Parathyroid adenoma (tissue), 2 donors: ENCODE results near the gene KRTAP10-12.
"Not testable (repeated sequence)": the region's sequence is repeated elsewhere in the genome, so short reads cannot be mapped to it uniquely, and the experiment has no call there.

ENCODE experiments used
- H2AFZ ChIP-seq: fragments of 300-600 bp; sonication (generic); one replicate; pipeline ENCODE4 v1.7.0; 2017; ENCODE audit warnings: antibody characterized with exemption, mild to moderate bottlenecking
- H3K27ac ChIP-seq: fragments of 300-600 bp; sonication (generic); one replicate; pipeline ENCODE4 v1.7.0; 2017
- H3K27me3 ChIP-seq: fragments of 300-600 bp; sonication (generic); one replicate; pipeline ENCODE4 v1.7.0; 2017; ENCODE audit warnings: low read length; ENCODE audit not compliant: control insufficient read depth, insufficient read depth
- H3K36me3 ChIP-seq: fragments of 300-600 bp; sonication (generic); one replicate; pipeline ENCODE4 v1.7.0; 2017; ENCODE audit warnings: low read length; ENCODE audit not compliant: control insufficient read depth, insufficient read depth
- H3K4me1 ChIP-seq: fragments of 300-600 bp; sonication (generic); one replicate; pipeline ENCODE4 v1.7.0; 2017; ENCODE audit warnings: control low read depth
- H3K4me2 ChIP-seq: fragments of 300-600 bp; sonication (generic); one replicate; pipeline ENCODE4 v1.7.0; 2017; ENCODE audit warnings: low read length
- H3K4me3 ChIP-seq: fragments of 300-600 bp; sonication (generic); one replicate; pipeline ENCODE4 v1.7.0; 2017; ENCODE audit warnings: low read depth, low read length
- H3K79me2 ChIP-seq: fragments of 300-600 bp; sonication (generic); one replicate; pipeline ENCODE4 v1.7.0; 2017; ENCODE audit warnings: control low read depth
- H3K9ac ChIP-seq: fragments of 300-600 bp; sonication (generic); one replicate; pipeline ENCODE4 v1.7.0; 2017; ENCODE audit warnings: mild to moderate bottlenecking
- H3K9me3 ChIP-seq: fragments of 300-600 bp; sonication (generic); one replicate; pipeline ENCODE4 v1.7.0; 2017; ENCODE audit warnings: low read length; ENCODE audit not compliant: control insufficient read depth
- CTCF ChIP-seq: fragments of 300-600 bp; sonication (generic); IDR thresholded peaks from one replicate; pipeline ENCODE4 v1.7.0; 2017; ENCODE audit warnings: antibody characterized with exemption, mild to moderate bottlenecking
- donor health status: primary hyperparathyroidism.

KRTAP10-12 gene

GRCh38 chr21:44682580-44683151 is 14.3 kb upstream of the KRTAP10-12 start:
- H3K79me2 ChIP-seq = no peaks in the 10 kb centered on the region
- TF ChIP-seq CTCF = no peak
- H3K4me3 ChIP-seq = no peak overlapping the region
- no peaks in the 10 kb centered on the region for H3K4me1 ChIP-seq
- H3K27me3 ChIP-seq = no peaks in the 10 kb centered on the region
- no peak overlapping the region for H3K27ac ChIP-seq
- no peaks in the 10 kb centered on the region for H3K36me3 ChIP-seq
- no peak overlapping the region for H3K9ac ChIP-seq
- H3K4me2 ChIP-seq = no peak overlapping the region
- no peak overlapping the region for H2AFZ ChIP-seq
- H3K9me3 ChIP-seq = no peaks in the 10 kb centered on the region

GRCh38 chr21:44684077-44684476 is 12.9 kb upstream of the KRTAP10-12 start:
- no peaks in the 10 kb centered on the region for H3K27me3 ChIP-seq
- H2AFZ ChIP-seq = no peak overlapping the region
- H3K4me1 ChIP-seq = no peaks in the 10 kb centered on the region
- no peaks in the 10 kb centered on the region for H3K79me2 ChIP-seq
- no peaks in the 10 kb centered on the region for H3K36me3 ChIP-seq
- H3K4me2 ChIP-seq = no peak overlapping the region
- no peak overlapping the region for H3K4me3 ChIP-seq
- no peak for TF ChIP-seq CTCF
- H3K27ac ChIP-seq = no peak overlapping the region
- no peaks in the 10 kb centered on the region for H3K9me3 ChIP-seq
- no peak overlapping the region for H3K9ac ChIP-seq

- Histone ChIP-seq H3K9ac (no peak overlapping the region), H3K36me3 (no peaks in the 10 kb centered on the region), H3K9me3 (no peaks in the 10 kb centered on the region), H3K4me1 (no peaks in the 10 kb centered on the region), H3K27me3 (no peaks in the 10 kb centered on the region), H3K79me2 (no peaks in the 10 kb centered on the region), H3K4me3 (no peak overlapping the region), H3K27ac (no peak overlapping the region), H3K4me2 (no peak overlapping the region), H2AFZ (no peak overlapping the region)
- no peak for TF ChIP-seq CTCF
These were observed 12.5 kb upstream of the KRTAP10-12 start for GRCh38 chr21:44684483-44684882.

GRCh38 chr21:44685050-44685449 is 11.9 kb upstream of the KRTAP10-12 start:
- H3K27me3 ChIP-seq, H3K36me3 ChIP-seq, H3K27ac ChIP-seq, H3K79me2 ChIP-seq, H3K9ac ChIP-seq, H2AFZ ChIP-seq, H3K4me2 ChIP-seq, H3K9me3 ChIP-seq, H3K4me3 ChIP-seq, H3K4me1 ChIP-seq: not testable (repeated sequence)

- H3K4me2 ChIP-seq = no peak overlapping the region
These were observed 10.8 kb upstream of the KRTAP10-12 start for GRCh38 chr21:44686000-44686781.

More at GRCh38 chr21:44686000-44686781, 10.8 kb upstream of the KRTAP10-12 start:
- H3K79me2 ChIP-seq = no peaks in the 10 kb centered on the region
- no peak for TF ChIP-seq CTCF
- H3K27ac ChIP-seq = no peak overlapping the region
- H3K4me1 ChIP-seq = no peaks in the 10 kb centered on the region
- H3K9ac ChIP-seq = no peak overlapping the region
- H3K36me3 ChIP-seq = no peaks in the 10 kb centered on the region
- H3K27me3 ChIP-seq = no peaks in the 10 kb centered on the region
- H3K4me3 ChIP-seq = no peak overlapping the region
- no peaks in the 10 kb centered on the region for H3K9me3 ChIP-seq
- H2AFZ ChIP-seq = no peak overlapping the region
